IMR-90 (cell line): ENCODE data around the gene NPIPB5.
"Not testable (repeated sequence)": the region's sequence is repeated elsewhere in the genome, so short reads cannot be mapped to it uniquely, and the experiment has no call there.

Source experiments
- CEBPB ChIP-seq: IDR thresholded peaks from 2 replicates; pipeline ENCODE4 v1.6.1; 2012; ENCODE audit warnings: low read depth, low read length, improper control_type of control experiment
- CTCF ChIP-seq: conservative IDR thresholded peaks from 2 replicates; pipeline ENCODE4 v1.5.1; 2012; ENCODE audit warnings: mild to moderate bottlenecking, low read depth, low read length, improper control_type of control experiment
- RFX5 ChIP-seq: IDR thresholded peaks from 2 replicates; pipeline ENCODE4 v1.8.0; 2012; ENCODE audit warnings: low read depth, mild to moderate bottlenecking, low read length, moderate library complexity

- not testable (repeated sequence) for TF ChIP-seq CEBPB, CTCF, RFX5
Measured at GRCh38 chr16:22547170-22547765, 36.6 kb downstream of the NPIPB5 start.
